ENCODE results near the gene KRT78.
A peak's percentile ranks its signal among the peaks of the same experiment; 100 is the strongest.
"Not testable (repeated sequence)": the region's sequence is repeated elsewhere in the genome, so short reads cannot be mapped to it uniquely, and the experiment has no call there.

The KRT78 gene, protein sequence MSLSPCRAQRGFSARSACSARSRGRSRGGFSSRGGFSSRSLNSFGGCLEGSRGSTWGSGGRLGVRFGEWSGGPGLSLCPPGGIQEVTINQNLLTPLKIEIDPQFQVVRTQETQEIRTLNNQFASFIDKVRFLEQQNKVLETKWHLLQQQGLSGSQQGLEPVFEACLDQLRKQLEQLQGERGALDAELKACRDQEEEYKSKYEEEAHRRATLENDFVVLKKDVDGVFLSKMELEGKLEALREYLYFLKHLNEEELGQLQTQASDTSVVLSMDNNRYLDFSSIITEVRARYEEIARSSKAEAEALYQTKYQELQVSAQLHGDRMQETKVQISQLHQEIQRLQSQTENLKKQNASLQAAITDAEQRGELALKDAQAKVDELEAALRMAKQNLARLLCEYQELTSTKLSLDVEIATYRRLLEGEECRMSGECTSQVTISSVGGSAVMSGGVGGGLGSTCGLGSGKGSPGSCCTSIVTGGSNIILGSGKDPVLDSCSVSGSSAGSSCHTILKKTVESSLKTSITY

DNA sequence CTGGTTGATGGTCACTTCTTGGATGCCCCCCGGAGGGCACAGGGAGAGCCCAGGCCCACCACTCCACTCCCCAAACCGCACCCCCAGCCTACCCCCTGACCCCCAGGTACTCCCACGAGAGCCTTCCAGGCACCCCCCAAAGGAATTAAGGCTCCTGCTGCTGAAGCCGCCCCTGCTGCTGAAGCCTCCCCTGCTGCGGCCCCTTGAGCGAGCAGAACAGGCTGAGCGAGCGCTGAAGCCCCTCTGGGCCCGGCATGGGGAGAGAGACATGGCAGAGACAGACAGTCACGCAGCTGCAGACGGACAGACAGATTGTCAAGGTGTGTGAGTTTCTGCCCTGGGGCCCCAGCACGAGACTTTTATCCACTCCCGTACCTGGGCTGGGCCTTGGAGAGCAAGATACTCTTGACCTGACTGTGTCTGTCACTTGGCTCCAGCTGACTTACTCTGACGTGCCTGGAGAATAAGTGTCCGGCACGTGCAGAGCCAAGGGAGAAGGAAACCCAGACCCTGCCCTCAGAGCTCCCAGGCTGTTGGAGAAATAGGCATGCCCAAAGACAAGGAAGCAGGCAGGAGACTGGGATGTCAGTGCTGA lies at the start of gene KRT78:
Gene KRT78, minus strand, starts transcription at position 334 of the 595 bp plus-strand sequence. Its CDS starts 64 bp downstream, at position 270.
- DNase-seq, result no peak

DNA sequence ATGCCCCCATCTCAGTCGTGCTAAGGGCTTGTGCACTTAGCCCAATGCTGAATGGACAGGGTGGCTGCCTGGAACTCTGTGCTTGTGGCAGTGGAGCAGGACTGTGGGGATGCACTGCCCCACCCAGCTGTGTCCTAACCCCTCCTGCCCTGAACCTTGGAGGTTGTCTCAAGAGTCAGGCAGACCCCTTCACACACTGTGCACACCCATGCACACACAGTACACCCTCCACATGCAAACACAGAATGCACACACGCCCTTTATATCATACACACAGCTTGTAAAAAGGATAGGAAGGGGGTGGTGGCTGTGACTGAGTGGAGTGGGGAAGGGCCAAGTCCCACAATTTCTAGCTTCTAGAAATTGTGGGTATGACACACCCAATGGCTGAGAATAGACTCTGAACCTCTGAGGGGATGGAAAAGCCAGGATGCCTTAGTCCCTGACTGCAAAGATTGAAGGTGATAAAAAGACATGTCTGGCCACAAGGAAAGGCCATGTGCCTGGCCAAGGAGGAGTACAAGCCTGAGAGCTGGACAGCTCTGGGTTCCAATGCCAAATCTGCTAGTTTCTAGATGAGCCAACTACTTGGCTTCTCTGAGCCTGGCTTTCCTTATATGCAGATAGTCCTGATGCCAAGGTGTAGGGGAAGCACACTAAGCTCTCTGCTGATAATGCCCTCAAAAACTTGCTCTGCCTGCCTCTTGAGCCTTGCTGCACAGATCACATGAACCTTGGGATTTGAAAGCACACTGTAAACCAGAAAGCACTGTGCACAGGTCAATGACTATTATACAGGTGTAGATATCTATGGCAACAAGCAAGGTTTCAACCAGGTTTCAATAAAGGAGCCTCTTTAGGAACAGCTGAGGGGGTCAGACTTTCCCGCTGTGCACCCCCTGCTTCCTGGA lies 47.7 kb upstream of the KRT78 start:
- no peak for DNase-seq

GRCh38 chr12:52895726-52896189 lies 47.0 kb upstream of the KRT78 start:
- no peak for DNase-seq

GRCh38 chr12:52892974-52893373 lies 44.2 kb upstream of the KRT78 start:
- DNase-seq, result no peak

DNA sequence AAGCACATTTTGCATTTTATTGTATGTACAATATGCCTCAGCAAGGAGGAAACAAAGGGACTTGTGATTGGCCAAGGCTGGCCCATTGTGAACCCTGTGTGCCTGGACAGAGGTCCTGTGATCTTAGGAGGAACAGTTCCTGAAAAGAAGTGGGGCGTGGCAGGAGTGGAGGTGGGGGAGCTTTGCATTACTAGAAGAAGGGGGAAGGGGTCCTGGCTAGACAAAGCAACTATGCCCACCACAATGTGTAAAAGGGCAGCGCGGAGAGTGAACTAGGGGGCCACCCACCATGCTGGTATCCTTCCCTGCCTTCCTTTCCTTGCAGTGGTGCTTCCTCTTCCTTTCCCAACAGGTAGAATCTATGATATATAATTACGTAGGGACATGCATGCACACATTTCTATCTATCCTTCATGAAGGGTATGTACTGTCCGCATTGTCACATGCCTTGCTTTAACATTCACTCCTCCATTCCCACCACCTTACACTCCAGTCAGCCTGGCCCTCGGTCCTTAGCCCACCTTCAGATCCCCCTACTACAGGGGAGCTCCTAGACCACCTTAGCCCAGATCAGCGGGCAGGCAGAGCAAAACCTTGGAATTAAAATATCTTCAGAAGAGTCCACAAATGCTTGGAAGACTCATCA lies 43.5 kb upstream of the KRT78 start:
- DNase-seq, result no peak

DNA sequence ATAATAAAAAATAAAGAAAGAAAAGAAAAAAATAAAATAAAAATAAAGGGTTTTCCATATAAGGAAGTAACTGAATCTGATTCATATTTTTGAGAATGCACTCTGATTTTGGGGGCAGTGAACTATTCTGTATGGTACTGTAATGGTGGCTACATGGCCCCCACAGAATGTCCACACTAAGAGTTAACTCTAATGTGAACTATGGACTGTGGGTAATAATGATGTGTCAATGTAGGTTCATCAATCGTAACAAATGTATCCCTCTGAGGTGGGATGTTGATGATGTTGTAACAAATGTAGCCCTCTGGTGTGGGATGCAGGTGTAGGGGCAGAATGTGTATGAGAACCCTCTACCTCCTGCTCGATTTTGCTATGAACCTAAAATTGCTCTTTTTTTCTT lies 42.2 kb upstream of the KRT78 start:
- no peak for DNase-seq

- DNase-seq, result no peak
Measured at GRCh38 chr12:52890417-52890816, 41.6 kb upstream of the KRT78 start.

GRCh38 chr12:52884526-52885293 lies 35.9 kb upstream of the KRT78 start:
- peak; percentile 43 for DNase-seq

DNA sequence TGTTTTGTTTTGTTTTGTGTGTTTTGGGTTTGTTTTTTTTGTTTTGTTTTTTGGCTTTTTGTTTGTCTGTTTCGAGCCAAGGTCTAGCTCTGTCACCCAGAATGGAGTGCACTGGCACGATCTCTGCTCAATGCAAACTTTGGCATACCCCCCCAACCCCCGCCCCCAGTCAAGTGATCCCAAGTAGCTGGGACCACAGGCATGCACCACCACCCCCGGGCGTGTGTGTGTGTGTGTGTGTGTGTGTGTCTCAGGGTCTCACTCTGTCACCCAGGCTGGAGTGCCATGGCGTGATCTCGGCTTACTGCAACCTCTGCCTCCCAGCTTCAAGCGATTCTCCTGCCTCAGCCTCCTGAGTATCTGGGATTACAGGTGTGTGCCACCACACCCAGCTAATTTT lies 31.7 kb upstream of the KRT78 start:
- not testable (repeated sequence) for DNase-seq

DNA sequence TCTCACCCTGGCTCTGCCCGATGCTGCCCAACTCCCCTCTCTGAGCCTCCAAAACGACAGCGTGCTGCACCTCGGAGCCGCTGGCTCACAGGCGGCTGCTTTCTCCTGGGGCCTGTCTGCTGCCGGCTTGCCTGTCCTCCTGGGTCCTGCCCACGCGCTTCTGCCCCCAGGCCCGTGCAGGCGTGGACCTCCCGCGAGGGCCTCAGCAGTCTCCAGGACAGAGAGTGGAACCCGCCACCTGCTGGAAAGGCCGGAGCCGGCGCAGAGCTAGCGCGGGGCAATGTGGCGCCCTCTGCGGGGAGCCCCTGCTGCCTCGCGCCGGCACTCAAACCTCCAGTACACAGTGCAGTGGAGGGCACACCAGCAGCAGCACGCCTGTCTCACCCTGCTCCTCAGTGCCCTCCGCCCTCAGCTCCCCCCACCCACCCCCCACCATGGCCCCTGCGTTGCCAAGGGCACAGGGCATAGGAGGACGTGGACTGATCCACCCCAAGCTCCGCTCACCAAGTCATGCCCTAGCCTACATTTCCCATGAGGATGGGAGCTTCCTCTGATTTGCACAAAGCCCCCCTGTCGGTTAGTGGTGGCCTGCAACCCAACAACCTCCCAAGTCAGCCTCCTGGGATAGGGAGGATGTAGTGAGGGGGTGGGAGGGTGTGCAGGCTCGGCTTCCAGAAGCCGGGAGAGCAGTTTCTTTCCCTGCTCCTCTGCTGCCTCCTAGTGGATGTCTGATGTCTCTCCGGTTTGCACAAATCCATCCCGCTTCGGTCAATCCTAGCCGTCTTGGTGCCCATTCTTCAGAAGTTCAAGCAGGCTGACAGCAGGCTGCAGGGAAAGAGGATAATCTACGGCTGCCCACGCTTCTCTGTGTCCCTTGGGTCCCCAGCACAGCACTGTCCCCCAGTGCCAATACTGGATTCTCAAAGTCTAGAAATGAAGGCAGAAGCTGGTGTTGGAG lies 30.9 kb upstream of the KRT78 start:
- no peak for DNase-seq

- DNase-seq, result no peak
Measured at GRCh38 chr12:52878507-52879393, 30.0 kb upstream of the KRT78 start.

- DNase-seq, result no peak
Measured at GRCh38 chr12:52877242-52877641, 28.4 kb upstream of the KRT78 start.

DNA sequence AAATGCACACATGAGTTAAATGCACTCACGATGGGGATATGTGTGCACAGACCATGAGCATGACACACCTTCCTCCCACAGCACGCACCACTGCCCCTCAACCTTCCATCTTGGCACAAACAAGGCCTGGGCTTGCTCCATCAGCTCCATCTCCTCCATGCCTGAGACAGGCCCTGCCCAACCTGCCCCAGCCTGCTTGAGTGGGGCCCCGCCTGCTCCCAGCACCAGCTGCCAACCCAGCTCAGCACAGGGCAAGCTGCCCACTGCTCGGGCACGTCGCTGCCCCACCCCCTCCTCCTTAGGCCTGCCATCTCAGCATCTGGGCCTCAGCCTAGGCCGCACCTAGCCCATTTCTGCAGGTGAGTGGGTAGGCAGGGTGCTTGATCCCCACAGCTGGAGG lies 27.6 kb upstream of the KRT78 start:
- no peak for DNase-seq

GRCh38 chr12:52874573-52875435 lies 26.0 kb upstream of the KRT78 start:
- DNase-seq, result no peak

GRCh38 chr12:52873832-52874572 lies 25.2 kb upstream of the KRT78 start:
- DNase-seq, result no peak

GRCh38 chr12:52873513-52873831 lies 24.7 kb upstream of the KRT78 start:
- no peak for DNase-seq

DNA sequence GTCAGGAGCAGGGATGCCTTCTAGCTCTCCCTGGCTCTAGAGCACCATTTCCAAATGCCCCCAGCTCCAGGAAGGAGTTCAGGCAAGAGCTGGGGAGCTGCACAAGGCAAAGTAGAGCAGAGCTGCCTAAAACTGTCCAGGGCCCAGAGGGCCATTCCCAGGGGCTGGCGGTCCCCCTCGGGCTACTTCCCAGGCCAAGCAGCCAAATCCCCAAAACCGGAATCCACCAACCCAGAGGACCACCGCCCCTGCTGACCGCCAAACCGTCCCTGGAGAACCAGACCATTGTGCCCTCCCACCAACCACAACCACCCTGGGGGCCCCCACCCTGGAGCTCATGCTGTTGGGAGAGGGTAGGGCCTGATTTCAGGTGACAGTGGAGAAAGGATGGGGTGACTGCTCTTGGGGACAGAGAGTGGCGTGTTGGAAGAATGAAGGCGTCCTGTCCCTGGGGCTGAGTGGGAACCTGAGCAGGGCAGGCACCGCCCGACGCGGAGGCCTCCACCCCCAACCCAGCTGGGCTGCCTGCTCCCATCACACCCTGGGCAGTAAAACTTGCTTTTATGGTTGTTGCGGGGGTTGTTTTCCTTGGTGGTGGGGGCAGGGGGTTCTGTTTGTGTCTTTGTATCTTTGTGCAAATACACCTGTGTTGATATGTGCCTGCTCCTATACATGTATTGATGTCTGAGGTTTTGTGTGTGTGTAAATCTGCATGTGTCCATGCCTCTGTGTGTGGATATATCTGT lies 24.0 kb upstream of the KRT78 start:
- DNase-seq, result no peak

All from NK-92 treated with Interleukin-12 subunit alpha and Interleukin-12 subunit beta, amount 100 ng/mL, for 24 hours (cell line).